ENCODE data around the gene PCNP.
"Not testable (repeated sequence)": the region's sequence is repeated elsewhere in the genome, so short reads cannot be mapped to it uniquely, and the experiment has no call there.

PCNP gene

GRCh38 chr3:101567528-101568317 is 6.3 kb upstream of the PCNP start:
- DNase-seq: no peak

GRCh38 chr3:101571028-101571895 is 2.7 kb upstream of the PCNP start:
- no peak for DNase-seq

GRCh38 chr3:101574388-101575112 is 570 bp downstream of the PCNP start:
- DNase-seq: peak in 11 of 14 donors; percentile 32 to 67 (median 57)

GRCh38 chr3:101577286-101577685 is 3.3 kb downstream of the PCNP start:
- no peak for DNase-seq

GRCh38 chr3:101588616-101589015 is 14.6 kb downstream of the PCNP start:
- no peak for DNase-seq

GRCh38 chr3:101591071-101591470 is 17.1 kb downstream of the PCNP start:
- DNase-seq: no peak

GRCh38 chr3:101602731-101603130 is 28.8 kb downstream of the PCNP start:
- no peak for DNase-seq

GRCh38 chr3:101603184-101603583 is 29.2 kb downstream of the PCNP start:
- no peak for DNase-seq

- DNase-seq: not testable (repeated sequence)
These were observed 31.4 kb downstream of the PCNP start for GRCh38 chr3:101605398-101605797.

- no peak for DNase-seq
These were observed 37.0 kb downstream of the PCNP start for GRCh38 chr3:101611023-101611422.

- not testable (repeated sequence) for DNase-seq
These were observed 39.0 kb downstream of the PCNP start for GRCh38 chr3:101613014-101613413.

GRCh38 chr3:101615525-101615924 is 41.5 kb downstream of the PCNP start:
- DNase-seq: no peak

GRCh38 chr3:101617478-101617877 is 43.5 kb downstream of the PCNP start:
- no peak for DNase-seq

GRCh38 chr3:101618726-101619125 is 44.7 kb downstream of the PCNP start:
- DNase-seq: no peak

- no peak for DNase-seq
These were observed 45.8 kb downstream of the PCNP start for GRCh38 chr3:101619734-101620133.

- no peak for DNase-seq
These were observed 49.7 kb downstream of the PCNP start for GRCh38 chr3:101623656-101624055.

- DNase-seq: no peak
These were observed 50.9 kb downstream of the PCNP start for GRCh38 chr3:101624857-101625256.

- DNase-seq: no peak
These were observed 51.9 kb downstream of the PCNP start for GRCh38 chr3:101625879-101626278.

- DNase-seq: no peak
These were observed 55.2 kb downstream of the PCNP start for GRCh38 chr3:101629219-101629618.

GRCh38 chr3:101631098-101631796 is 57.3 kb downstream of the PCNP start:
- DNase-seq: no peak

- not testable (repeated sequence) for DNase-seq
These were observed 58.0 kb downstream of the PCNP start for GRCh38 chr3:101631959-101632358.

GRCh38 chr3:101632586-101632985 is 58.6 kb downstream of the PCNP start:
- no peak for DNase-seq

All from C1 segment of cervical spinal cord (tissue), 14 donors.